Sigmoid colon (tissue), 7 donors: ENCODE results near the gene DZIP1. TPM values are rescaled to one million over a fixed set of nuclear protein-coding genes. Genes with fewer than 3 reads are reported as not detected.

Source experiments
- DNase-seq: peaks from one replicate; pipeline ENCODE4 v3.0.0-alpha.2; 2019
- H3K27ac ChIP-seq, 4 donors: fragments of 200-600 bp; sonication (generic); one replicate each; pipeline ENCODE4 v1.5.1; 2016 to 2019; ENCODE audit warnings: mild to moderate bottlenecking in 1 of 4
- H3K27me3 ChIP-seq, 3 donors: fragments of 200-600 bp; sonication (generic); one replicate each; pipeline ENCODE4 v1.5.1; 2019; ENCODE audit warnings: mild to moderate bottlenecking in 1 of 3
- H3K36me3 ChIP-seq, 4 donors: fragments of 200-600 bp; sonication (generic); one replicate each; pipeline ENCODE4 v1.5.1; 2016 to 2019
- H3K4me1 ChIP-seq, 4 donors: fragments of 200-600 bp; sonication (generic); one replicate each; pipeline ENCODE4 v1.5.1; 2017 to 2019
- H3K4me3 ChIP-seq, 4 donors: fragments of 200-600 bp; sonication (generic); one replicate each; pipeline ENCODE4 v1.5.1; 2017 to 2019; ENCODE audit warnings: mild to moderate bottlenecking in 2 of 4, moderate library complexity in 1 of 4
- H3K9me3 ChIP-seq, 4 donors: fragments of 200-600 bp in 3 of 4; sonication (generic) in 3 of 4; one replicate each; pipeline versions ENCODE4 v1.5.1 to v1.6.1; 2013 to 2019
- EP300 ChIP-seq, 4 donors: sonication (generic); formaldehyde crosslinking; IDR thresholded peaks; one replicate each; pipeline ENCODE4 v1.6.1; 2017; ENCODE audit warnings: antibody characterized with exemption in 4 of 4
- POLR2A ChIP-seq, 2 donors: fragments of 450-650 bp; IDR thresholded peaks; one replicate each; pipeline ENCODE4 v1.6.1; 2016; ENCODE audit warnings: antibody characterized with exemption in 2 of 2, mild to moderate bottlenecking in 2 of 2, moderate library complexity in 2 of 2
- POLR2AphosphoS5 ChIP-seq, 4 donors: sonication (generic); formaldehyde crosslinking; IDR thresholded peaks; one replicate each; pipeline ENCODE4 v1.6.1; 2017; ENCODE audit warnings: antibody characterized with exemption in 4 of 4
- WGBS, 2 donors: extraction: QIAGEN DNeasy Blood & Tissue Kit; methylation state at CpG; one replicate each; pipeline ENCODE4 v1.1.7; 2013; 5-methylcytosine and 5-hydroxymethylcytosine counted together
- intact Hi-C: fragments of 100-400 bp; cut with DNase I; formaldehyde crosslinking; loops from one replicate; pipeline ENCODE4 v1.15.1; 2023
- polyA plus RNA-seq, 3 donors: library from polyadenylated mRNA; stranded (reverse); fragments of 200-250 nt; gene quantifications; one replicate each; pipeline ENCODE4 v1.2.3, GENCODE V29; 2013
- total RNA-seq, 4 donors: library from RNA; depleted of rRNA; stranded (reverse); fragments of >200 nt; gene quantifications; one replicate each; pipeline ENCODE4 v1.1.0, GENCODE V29; 2016
- TF ChIP-seq, protein P1 (sequence below), 4 experiments: fragments of 450-650 bp in 3 of 4; fragments of 200-600 bp in 1 of 4; IDR thresholded peaks; one replicate each; pipeline ENCODE4 v1.5.1; 2016 to 2019; ENCODE audit warnings: antibody characterized with exemption in 4 of 4, mild to moderate bottlenecking in 3 of 4, moderate library complexity in 2 of 4
- donor health status: healthy with polysubstance abuse.
- donor health status: Bipolar disorder and iron deficiency.
- donor health status: healthy.

The DZIP1 gene
- total and polyA plus RNA-seq, 7 donors, result 1.8 to 41.8 (median 17.5) TPM

DNA sequence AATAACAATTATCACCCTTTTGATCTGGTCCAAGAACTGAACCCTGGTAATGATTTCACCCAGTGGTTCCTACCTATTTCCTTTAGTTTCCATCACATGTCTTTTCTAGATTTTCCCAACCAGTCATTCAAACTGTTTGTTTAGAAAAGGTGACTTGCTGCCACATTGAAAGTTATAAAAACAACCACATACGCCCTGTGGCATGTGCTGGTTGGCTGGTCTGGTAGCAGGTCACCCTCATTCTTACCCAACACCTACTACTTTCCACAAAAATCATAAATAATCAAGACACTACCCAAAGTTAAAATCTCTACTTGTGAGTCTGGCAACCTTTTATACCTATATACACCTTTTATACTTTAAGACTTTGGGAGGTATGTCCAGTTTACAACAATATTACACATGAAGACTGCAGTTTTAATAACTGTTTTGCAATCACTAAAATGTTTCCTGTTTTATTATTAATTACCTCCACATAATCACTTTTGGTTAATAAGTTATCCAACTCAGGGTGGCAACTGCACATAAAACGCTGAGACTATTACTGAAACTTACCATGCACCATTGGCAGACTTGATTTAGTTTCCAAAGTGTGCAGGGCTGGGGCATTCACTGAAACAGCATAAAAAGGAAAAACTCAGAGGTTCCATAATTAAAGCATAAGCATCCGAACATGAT lies 38.9 kb downstream of the DZIP1 start:
- Histone ChIP-seq H3K36me3 (peaks cover 0 to 27% (median 0%) of the 10 kb centered on the region in 4 donors), H3K27ac (no peak overlapping the region), H3K9me3 (no peaks in the 10 kb centered on the region), H3K27me3 (no peaks in the 10 kb centered on the region), H3K4me3 (no peak overlapping the region), H3K4me1 (peaks cover 0 to 20% (median 2%) of the 10 kb centered on the region in 4 donors)
- TF ChIP-seq POLR2A (IDR thresholded peaks at IDR 0.05) (no peak), EP300 (IDR thresholded peaks at IDR 0.05) (no peak), POLR2AphosphoS5 (IDR thresholded peaks at IDR 0.05) (no peak)
- TF ChIP-seq, protein P1, sequence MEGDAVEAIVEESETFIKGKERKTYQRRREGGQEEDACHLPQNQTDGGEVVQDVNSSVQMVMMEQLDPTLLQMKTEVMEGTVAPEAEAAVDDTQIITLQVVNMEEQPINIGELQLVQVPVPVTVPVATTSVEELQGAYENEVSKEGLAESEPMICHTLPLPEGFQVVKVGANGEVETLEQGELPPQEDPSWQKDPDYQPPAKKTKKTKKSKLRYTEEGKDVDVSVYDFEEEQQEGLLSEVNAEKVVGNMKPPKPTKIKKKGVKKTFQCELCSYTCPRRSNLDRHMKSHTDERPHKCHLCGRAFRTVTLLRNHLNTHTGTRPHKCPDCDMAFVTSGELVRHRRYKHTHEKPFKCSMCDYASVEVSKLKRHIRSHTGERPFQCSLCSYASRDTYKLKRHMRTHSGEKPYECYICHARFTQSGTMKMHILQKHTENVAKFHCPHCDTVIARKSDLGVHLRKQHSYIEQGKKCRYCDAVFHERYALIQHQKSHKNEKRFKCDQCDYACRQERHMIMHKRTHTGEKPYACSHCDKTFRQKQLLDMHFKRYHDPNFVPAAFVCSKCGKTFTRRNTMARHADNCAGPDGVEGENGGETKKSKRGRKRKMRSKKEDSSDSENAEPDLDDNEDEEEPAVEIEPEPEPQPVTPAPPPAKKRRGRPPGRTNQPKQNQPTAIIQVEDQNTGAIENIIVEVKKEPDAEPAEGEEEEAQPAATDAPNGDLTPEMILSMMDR (IDR thresholded peaks at IDR 0.05), result no peak
- WGBS, 2 donors, result 62 to 82% methylated on average over 3 of the region's 3 CpGs
- DNase-seq, result no peak
- intact Hi-C loops, result no loop called here

DNA sequence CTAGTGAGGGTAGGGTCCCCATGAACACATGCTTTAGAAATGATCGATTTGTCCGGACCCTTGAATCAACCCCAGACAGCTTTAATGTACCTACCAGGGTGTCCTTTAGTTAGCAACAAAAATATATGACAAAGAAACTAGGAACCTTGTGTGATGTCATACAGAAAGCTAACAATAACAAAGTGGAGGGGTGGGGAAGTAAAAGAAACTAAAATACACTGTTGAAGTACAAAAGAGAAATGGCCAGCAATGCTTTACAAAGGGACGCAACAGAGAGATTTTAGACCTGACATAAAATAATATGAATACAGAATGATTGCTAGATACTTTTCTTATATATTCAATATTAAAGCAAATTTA lies 40.0 kb downstream of the DZIP1 start:
- Histone ChIP-seq H3K4me1 (peaks cover 0 to 20% (median 2%) of the 10 kb centered on the region in 4 donors), H3K27ac (peak overlapping the region in 2 of 4 donors; percentile 43 to 46), H3K36me3 (peaks cover 0 to 21% (median 0%) of the 10 kb centered on the region in 4 donors), H3K9me3 (no peaks in the 10 kb centered on the region), H3K27me3 (no peaks in the 10 kb centered on the region), H3K4me3 (no peak overlapping the region)
- intact Hi-C loops, result no loop called here
- DNase-seq, result no peak
- TF ChIP-seq POLR2A (IDR thresholded peaks at IDR 0.05) (no peak), POLR2AphosphoS5 (IDR thresholded peaks at IDR 0.05) (no peak), EP300 (IDR thresholded peaks at IDR 0.05) (no peak)
- TF ChIP-seq, protein P1 (IDR thresholded peaks at IDR 0.05), result no peak
- 82 to 95% methylated on average over 3 of the region's 3 CpGs for WGBS, 2 donors

DNA sequence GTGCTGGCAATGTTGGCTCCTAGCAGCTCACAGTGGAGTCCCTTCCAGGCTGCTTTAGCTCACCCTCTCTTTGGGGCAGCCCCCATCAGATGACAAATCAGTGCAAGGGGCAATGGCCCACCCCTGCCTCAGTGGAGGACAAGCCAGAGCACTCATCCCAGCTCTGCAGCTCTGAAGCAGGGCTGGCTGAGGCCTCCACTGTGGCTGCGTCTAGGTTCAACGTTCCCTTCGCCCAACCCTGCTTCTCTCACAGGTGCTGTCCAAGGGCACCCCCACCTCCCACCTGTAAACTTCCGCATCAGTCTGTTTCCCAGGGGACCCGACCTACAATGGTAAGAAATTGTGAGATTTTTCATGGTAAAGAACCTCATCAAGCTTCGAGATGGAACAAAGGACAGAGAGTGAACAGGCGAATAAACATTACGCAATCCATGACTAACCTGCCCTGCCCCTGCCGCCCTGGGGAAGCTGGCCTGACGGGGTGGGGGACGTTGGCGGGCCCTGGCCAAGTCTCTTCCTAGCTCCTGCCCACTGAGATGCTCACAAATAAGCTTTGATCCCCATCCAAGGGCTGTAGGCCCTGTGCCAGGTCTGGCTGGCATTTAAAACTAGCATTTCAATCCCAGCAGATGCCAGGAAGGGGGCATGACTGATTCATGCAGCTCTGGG lies 40.5 kb downstream of the DZIP1 start:
- TF ChIP-seq POLR2AphosphoS5 (IDR thresholded peaks at IDR 0.05) (no peak), EP300 (IDR thresholded peaks at IDR 0.05) (no peak), POLR2A (IDR thresholded peaks at IDR 0.05) (no peak)
- TF ChIP-seq, protein P1 (IDR thresholded peaks at IDR 0.05), result no peak
- Histone ChIP-seq H3K4me3 (no peak overlapping the region), H3K27me3 (no peaks in the 10 kb centered on the region), H3K36me3 (peaks cover 0 to 26% (median 0%) of the 10 kb centered on the region in 4 donors), H3K4me1 (peaks cover 0 to 15% (median 2%) of the 10 kb centered on the region in 4 donors), H3K9me3 (no peaks in the 10 kb centered on the region), H3K27ac (peak overlapping the region in 2 of 4 donors; percentile 43 to 46)
- DNase-seq, result no peak
- 40 to 74% methylated on average over 12 of the region's 12 CpGs for WGBS, 2 donors
- intact Hi-C loops, result no loop called here

DNA sequence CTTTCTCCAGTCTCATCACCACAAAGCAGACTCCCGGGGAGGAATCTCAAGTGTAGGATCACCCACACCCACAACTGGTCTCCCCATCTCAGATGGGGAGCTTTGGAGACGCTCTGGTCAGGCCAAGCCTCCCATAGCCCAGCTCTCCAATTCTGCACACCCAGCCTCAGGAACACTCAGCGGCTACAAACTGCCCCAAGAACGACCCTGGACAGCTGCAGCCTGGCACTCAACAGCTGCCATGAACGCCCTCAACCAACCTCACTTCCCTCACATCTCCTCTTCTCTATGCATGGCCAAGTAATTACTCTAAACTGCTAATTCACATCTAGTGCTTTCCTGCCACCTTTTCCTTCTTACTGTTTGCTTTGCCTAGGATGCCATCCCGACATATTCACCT lies 42.6 kb downstream of the DZIP1 start:
- 90 to 91% methylated on average over 6 of the region's 6 CpGs for WGBS, 2 donors
- intact Hi-C loops, result no loop called here
- no peaks in the 10 kb centered on the region for H3K27me3 ChIP-seq
- H3K36me3 ChIP-seq, result peaks cover 0 to 36% (median 0%) of the 10 kb centered on the region in 4 donors
- peaks cover 0 to 10% (median 0%) of the 10 kb centered on the region in 4 donors for H3K4me1 ChIP-seq
- no peaks in the 10 kb centered on the region for H3K9me3 ChIP-seq
- no peak for DNase-seq
- no peak overlapping the region for H3K27ac ChIP-seq
- TF ChIP-seq, protein P1 (IDR thresholded peaks at IDR 0.05), result no peak
- no peak for TF ChIP-seq EP300 (IDR thresholded peaks at IDR 0.05)
- TF ChIP-seq POLR2A (IDR thresholded peaks at IDR 0.05), result no peak
- no peak for TF ChIP-seq POLR2AphosphoS5 (IDR thresholded peaks at IDR 0.05)
- H3K4me3 ChIP-seq, result no peak overlapping the region
